Retinal pigment epithelial cell (primary cell): ENCODE data around the gene MEI4.

ENCODE experiments used
- DNase-seq: peaks from one replicate; pipeline ENCODE4 v3.0.0-alpha.2; 2010; ENCODE audit warnings: low read depth
- H3K4me3 ChIP-seq: 2 replicates; pipeline ENCODE4 v1.5.1; 2011; ENCODE audit warnings: mild to moderate bottlenecking, low read length, control low read depth, moderate library complexity
- CTCF ChIP-seq: conservative IDR thresholded peaks from 2 replicates; pipeline ENCODE4 v1.5.1; 2011; ENCODE audit warnings: low read depth, low read length, control low read depth, inconsistent platforms

MEI4 gene

GRCh38 chr6:77834591-77834996 lies 181.8 kb downstream of the MEI4 start:
- no peak overlapping the region for H3K4me3 ChIP-seq
- no peak for TF ChIP-seq CTCF
- no peak for DNase-seq

- H3K4me3 ChIP-seq: no peak overlapping the region
- no peak for DNase-seq
- no peak for TF ChIP-seq CTCF
Observed at GRCh38 chr6:77837034-77837784, 184.4 kb downstream of the MEI4 start.

GRCh38 chr6:77839292-77839691 lies 186.5 kb downstream of the MEI4 start:
- DNase-seq: no peak
- H3K4me3 ChIP-seq: no peak overlapping the region
- no peak for TF ChIP-seq CTCF

GRCh38 chr6:77844822-77845221 lies 192.0 kb downstream of the MEI4 start:
- TF ChIP-seq CTCF: no peak
- DNase-seq: no peak
- H3K4me3 ChIP-seq: no peak overlapping the region

- peak; percentile 15 for DNase-seq
- no peak for TF ChIP-seq CTCF
- no peak overlapping the region for H3K4me3 ChIP-seq
Observed at GRCh38 chr6:77853401-77853800, 200.6 kb downstream of the MEI4 start.

- no peak for TF ChIP-seq CTCF
- H3K4me3 ChIP-seq: no peak overlapping the region
- no peak for DNase-seq
Observed at GRCh38 chr6:77856391-77856790, 203.6 kb downstream of the MEI4 start.

GRCh38 chr6:77857421-77857820 lies 204.6 kb downstream of the MEI4 start:
- no peak for TF ChIP-seq CTCF
- no peak overlapping the region for H3K4me3 ChIP-seq
- no peak for DNase-seq
